Upper lobe of right lung (tissue), 1 donor: ENCODE measurements around the gene MCRIP1. TPM values are rescaled to one million over a fixed set of nuclear protein-coding genes. Genes with fewer than 3 reads are reported as not detected.

Experiments
- ATAC-seq: fragments of 200-7000 bp; cut with Tn5 transposase; one replicate; pipeline ENCODE4 v1.9.1; 2020; ENCODE audit warnings: mild to moderate bottlenecking, moderate library complexity
- DNase-seq: peaks from one replicate; pipeline ENCODE4 v3.0.0-alpha.2; 2020
- H3K27ac ChIP-seq: fragments of 200-600 bp; one replicate; pipeline ENCODE4 v1.8.0; 2022
- H3K27me3 ChIP-seq: fragments of 200-600 bp; one replicate; pipeline ENCODE4 v1.8.0; 2022; ENCODE audit warnings: mild to moderate bottlenecking
- H3K36me3 ChIP-seq: fragments of 200-600 bp; one replicate; pipeline ENCODE4 v1.8.0; 2022
- H3K4me1 ChIP-seq: fragments of 200-600 bp; one replicate; pipeline ENCODE4 v1.8.0; 2022
- H3K4me3 ChIP-seq: fragments of 200-600 bp; one replicate; pipeline ENCODE4 v1.8.0; 2022; ENCODE audit warnings: mild to moderate bottlenecking
- H3K9me3 ChIP-seq: fragments of 200-600 bp; one replicate; pipeline ENCODE4 v1.8.0; 2022
- intact Hi-C: fragments of 100-400 bp; cut with DNase I; formaldehyde crosslinking; loops from one replicate; pipeline ENCODE4 v1.11.0; 2022
- total RNA-seq: library from RNA; stranded (reverse); fragmentation: NEBNext Ultra II Directional; extraction: Animal tissue kit (Norgen Biotek cat#: 25700); gene quantifications from one replicate; pipeline ENCODE4 v1.2.1, GENCODE V29; 2021
- TF ChIP-seq, protein P1 (sequence below): fragments of 200-600 bp; IDR thresholded peaks from one replicate; pipeline ENCODE4 v1.8.0; 2022; ENCODE audit warnings: antibody characterized with exemption
- donor health status: DM: no; HTN: yes; CAD: no; lungs with severe emphysema.

MCRIP1 gene
- total RNA-seq, 1 donor from 2014 or later = 72.8 TPM

DNA sequence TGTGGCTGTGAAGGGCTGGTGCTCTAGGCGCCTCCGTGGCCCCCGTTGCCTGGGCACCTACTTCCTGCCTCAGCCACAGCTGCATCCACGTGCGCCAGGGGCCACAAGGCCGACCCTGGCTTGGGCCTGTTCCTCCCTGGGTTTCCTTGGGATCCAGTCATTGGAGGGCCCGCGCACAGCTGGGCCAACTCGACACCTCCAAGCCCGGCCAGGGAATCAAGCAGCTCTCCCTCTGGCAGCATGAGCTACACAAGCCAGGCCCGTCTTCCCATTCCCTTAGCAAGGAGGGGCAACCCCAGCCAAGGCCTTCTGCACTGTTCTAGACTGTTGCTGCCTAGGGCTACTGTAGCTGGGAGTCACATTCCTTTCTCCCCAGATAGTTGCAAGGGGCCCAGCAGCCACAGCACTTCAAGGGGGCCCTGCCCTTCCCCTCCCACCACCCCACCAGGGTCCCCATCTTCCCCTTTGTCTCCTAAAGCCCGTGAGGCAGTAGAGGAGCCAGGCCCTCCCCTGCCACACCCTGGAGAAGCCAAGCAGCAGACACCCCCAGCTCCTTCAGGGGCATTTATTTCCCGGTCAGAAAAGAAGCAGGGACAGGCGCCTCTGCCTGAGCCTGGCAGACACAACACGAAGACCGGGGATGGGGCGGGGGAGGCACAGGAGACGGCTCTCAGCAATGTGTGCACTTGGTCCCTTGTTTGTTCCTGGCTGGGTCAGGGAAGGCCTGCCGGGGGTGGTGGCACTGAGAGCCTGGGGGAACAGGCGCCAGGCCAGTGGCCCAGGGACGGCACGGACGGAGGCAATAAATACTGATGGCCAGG lies 34.3 kb upstream of the MCRIP1 start:
- ATAC-seq = no peak
- peaks cover 19% of the 10 kb centered on the region for H3K36me3 ChIP-seq
- TF ChIP-seq, protein P1, sequence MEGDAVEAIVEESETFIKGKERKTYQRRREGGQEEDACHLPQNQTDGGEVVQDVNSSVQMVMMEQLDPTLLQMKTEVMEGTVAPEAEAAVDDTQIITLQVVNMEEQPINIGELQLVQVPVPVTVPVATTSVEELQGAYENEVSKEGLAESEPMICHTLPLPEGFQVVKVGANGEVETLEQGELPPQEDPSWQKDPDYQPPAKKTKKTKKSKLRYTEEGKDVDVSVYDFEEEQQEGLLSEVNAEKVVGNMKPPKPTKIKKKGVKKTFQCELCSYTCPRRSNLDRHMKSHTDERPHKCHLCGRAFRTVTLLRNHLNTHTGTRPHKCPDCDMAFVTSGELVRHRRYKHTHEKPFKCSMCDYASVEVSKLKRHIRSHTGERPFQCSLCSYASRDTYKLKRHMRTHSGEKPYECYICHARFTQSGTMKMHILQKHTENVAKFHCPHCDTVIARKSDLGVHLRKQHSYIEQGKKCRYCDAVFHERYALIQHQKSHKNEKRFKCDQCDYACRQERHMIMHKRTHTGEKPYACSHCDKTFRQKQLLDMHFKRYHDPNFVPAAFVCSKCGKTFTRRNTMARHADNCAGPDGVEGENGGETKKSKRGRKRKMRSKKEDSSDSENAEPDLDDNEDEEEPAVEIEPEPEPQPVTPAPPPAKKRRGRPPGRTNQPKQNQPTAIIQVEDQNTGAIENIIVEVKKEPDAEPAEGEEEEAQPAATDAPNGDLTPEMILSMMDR = no peak
- peak overlapping the region; percentile 58 for H3K27ac ChIP-seq
- H3K9me3 ChIP-seq = no peaks in the 10 kb centered on the region
- peaks cover 35% of the 10 kb centered on the region for H3K4me1 ChIP-seq
- DNase-seq = no peak
- H3K27me3 ChIP-seq = no peaks in the 10 kb centered on the region
- H3K4me3 ChIP-seq = no peak overlapping the region
- intact Hi-C loops = no loop called here

- Histone ChIP-seq H3K9me3 (no peaks in the 10 kb centered on the region), H3K4me3 (no peak overlapping the region), H3K27me3 (no peaks in the 10 kb centered on the region), H3K4me1 (peaks cover 41% of the 10 kb centered on the region), H3K36me3 (peaks cover 19% of the 10 kb centered on the region), H3K27ac (peak overlapping the region; percentile 58)
- intact Hi-C loops = no loop called here
- TF ChIP-seq, protein P1 = no peak
- ATAC-seq = no peak
- DNase-seq = no peak
Observed at GRCh38 chr17:81866440-81867169, 33.5 kb upstream of the MCRIP1 start.

GRCh38 chr17:81865733-81866439 lies 32.8 kb upstream of the MCRIP1 start:
- peak overlapping the region; percentile 24 for H3K27ac ChIP-seq
- H3K4me1 ChIP-seq = peaks cover 42% of the 10 kb centered on the region

GRCh38 chr17:81865358-81865732 lies 32.3 kb upstream of the MCRIP1 start:
- Histone ChIP-seq H3K27me3 (no peaks in the 10 kb centered on the region), H3K9me3 (no peaks in the 10 kb centered on the region), H3K36me3 (peaks cover 19% of the 10 kb centered on the region), H3K4me1 (peaks cover 42% of the 10 kb centered on the region), H3K4me3 (no peak overlapping the region), H3K27ac (no peak overlapping the region)
- no peak for ATAC-seq
- TF ChIP-seq, protein P1 = no peak
- no peak for DNase-seq
- intact Hi-C loops = no loop called here

More at GRCh38 chr17:81865733-81866439, 32.8 kb upstream of the MCRIP1 start:
- Histone ChIP-seq H3K36me3 (peaks cover 19% of the 10 kb centered on the region), H3K27me3 (no peaks in the 10 kb centered on the region), H3K4me3 (no peak overlapping the region), H3K9me3 (no peaks in the 10 kb centered on the region)
- intact Hi-C loops = no loop called here
- DNase-seq (no peak), ATAC-seq (no peak)
- TF ChIP-seq, protein P1 = no peak

- H3K36me3 ChIP-seq = peaks cover 13% of the 10 kb centered on the region
- peaks cover 33% of the 10 kb centered on the region for H3K4me1 ChIP-seq
- TF ChIP-seq, protein P1 = no peak
- DNase-seq (no peak), ATAC-seq (no peak)
- no peak overlapping the region for H3K4me3 ChIP-seq
- intact Hi-C loops = no loop called here
- H3K27ac ChIP-seq = no peak overlapping the region
- no peaks in the 10 kb centered on the region for H3K27me3 ChIP-seq
- no peaks in the 10 kb centered on the region for H3K9me3 ChIP-seq
Observed at GRCh38 chr17:81863833-81864768, 31.0 kb upstream of the MCRIP1 start.
